Measurements from ENCODE around the gene DPPA2.

DPPA2 gene

DNA sequence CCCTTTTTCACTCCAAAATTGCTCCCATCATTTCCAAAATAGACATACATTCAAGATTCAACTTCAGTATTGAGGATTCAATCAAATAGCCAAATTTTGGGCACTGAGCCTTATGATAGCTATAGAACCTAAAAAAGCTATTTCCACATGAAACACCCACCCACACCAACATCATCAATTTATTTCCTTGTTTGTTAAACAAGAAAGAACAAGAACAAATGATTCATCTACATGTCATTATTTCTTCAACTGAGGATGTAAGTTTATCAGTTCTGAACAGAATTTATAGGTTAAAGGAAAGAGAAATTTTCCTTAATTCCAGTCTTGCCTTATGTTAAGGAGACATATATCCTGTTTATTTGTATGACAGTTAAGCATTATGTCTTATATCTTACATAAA, 32.2 kb downstream of the DPPA2 start:
- no peaks in the 10 kb centered on the region for H3K36me3 ChIP-seq (ENCODE audit: low read depth)
- no peaks in the 10 kb centered on the region for H3K27me3 ChIP-seq (ENCODE audit: insufficient read depth, poor library complexity, severe bottlenecking)
- no peak for ATAC-seq (ENCODE audit: low read depth)
- peaks cover 9% of the 10 kb centered on the region for H3K4me1 ChIP-seq (ENCODE audit: insufficient read depth, poor library complexity, severe bottlenecking)
- TF ChIP-seq, protein P1, sequence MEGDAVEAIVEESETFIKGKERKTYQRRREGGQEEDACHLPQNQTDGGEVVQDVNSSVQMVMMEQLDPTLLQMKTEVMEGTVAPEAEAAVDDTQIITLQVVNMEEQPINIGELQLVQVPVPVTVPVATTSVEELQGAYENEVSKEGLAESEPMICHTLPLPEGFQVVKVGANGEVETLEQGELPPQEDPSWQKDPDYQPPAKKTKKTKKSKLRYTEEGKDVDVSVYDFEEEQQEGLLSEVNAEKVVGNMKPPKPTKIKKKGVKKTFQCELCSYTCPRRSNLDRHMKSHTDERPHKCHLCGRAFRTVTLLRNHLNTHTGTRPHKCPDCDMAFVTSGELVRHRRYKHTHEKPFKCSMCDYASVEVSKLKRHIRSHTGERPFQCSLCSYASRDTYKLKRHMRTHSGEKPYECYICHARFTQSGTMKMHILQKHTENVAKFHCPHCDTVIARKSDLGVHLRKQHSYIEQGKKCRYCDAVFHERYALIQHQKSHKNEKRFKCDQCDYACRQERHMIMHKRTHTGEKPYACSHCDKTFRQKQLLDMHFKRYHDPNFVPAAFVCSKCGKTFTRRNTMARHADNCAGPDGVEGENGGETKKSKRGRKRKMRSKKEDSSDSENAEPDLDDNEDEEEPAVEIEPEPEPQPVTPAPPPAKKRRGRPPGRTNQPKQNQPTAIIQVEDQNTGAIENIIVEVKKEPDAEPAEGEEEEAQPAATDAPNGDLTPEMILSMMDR (IDR thresholded peaks at IDR 0.05; ENCODE audit: poor library complexity, severe bottlenecking): no peak
- DNase-seq (ENCODE audit: low spot score): no peak
- no peak overlapping the region for H3K4me3 ChIP-seq (ENCODE audit: severe bottlenecking)
- H3K27ac ChIP-seq (ENCODE audit: poor library complexity, severe bottlenecking): no peak overlapping the region
- H3K9me3 ChIP-seq (ENCODE audit: severe bottlenecking): no peaks in the 10 kb centered on the region

DNA sequence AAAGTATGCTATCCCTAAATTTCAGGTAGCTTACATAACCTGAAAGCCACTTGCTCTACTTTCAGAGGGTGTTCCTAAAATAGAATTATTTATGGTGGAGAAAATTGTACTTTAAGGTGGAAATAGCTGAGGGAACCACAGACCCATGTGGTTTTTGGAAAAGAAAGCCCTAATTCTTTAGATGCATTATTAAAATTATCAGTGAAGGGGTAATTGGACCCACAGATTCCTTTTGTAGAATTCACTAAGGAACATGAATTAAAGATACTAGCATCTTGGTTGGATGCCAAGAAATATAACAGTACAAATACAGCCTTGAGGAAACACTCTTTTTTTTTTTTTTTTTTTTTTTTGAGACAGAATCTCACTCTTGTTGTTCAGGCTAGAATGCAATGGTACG, 37.8 kb downstream of the DPPA2 start:
- Histone ChIP-seq H3K4me3 (ENCODE audit: severe bottlenecking) (no peak overlapping the region), H3K36me3 (ENCODE audit: low read depth) (no peaks in the 10 kb centered on the region), H3K27ac (ENCODE audit: poor library complexity, severe bottlenecking) (no peak overlapping the region), H3K4me1 (ENCODE audit: insufficient read depth, poor library complexity, severe bottlenecking) (no peaks in the 10 kb centered on the region), H3K27me3 (ENCODE audit: insufficient read depth, poor library complexity, severe bottlenecking) (no peaks in the 10 kb centered on the region), H3K9me3 (ENCODE audit: severe bottlenecking) (no peaks in the 10 kb centered on the region)
- ATAC-seq (ENCODE audit: low read depth) (no peak), DNase-seq (ENCODE audit: low spot score) (no peak)
- TF ChIP-seq, protein P1 (IDR thresholded peaks at IDR 0.05; ENCODE audit: poor library complexity, severe bottlenecking): no peak

- TF ChIP-seq, protein P1 (IDR thresholded peaks at IDR 0.05; ENCODE audit: poor library complexity, severe bottlenecking): no peak
- DNase-seq (ENCODE audit: low spot score) (no peak), ATAC-seq (ENCODE audit: low read depth) (no peak)
- no peaks in the 10 kb centered on the region for H3K27me3 ChIP-seq (ENCODE audit: insufficient read depth, poor library complexity, severe bottlenecking)
- H3K36me3 ChIP-seq (ENCODE audit: low read depth): no peaks in the 10 kb centered on the region
- no peak overlapping the region for H3K27ac ChIP-seq (ENCODE audit: poor library complexity, severe bottlenecking)
- H3K4me1 ChIP-seq (ENCODE audit: insufficient read depth, poor library complexity, severe bottlenecking): no peaks in the 10 kb centered on the region
- no peak overlapping the region for H3K4me3 ChIP-seq (ENCODE audit: severe bottlenecking)
- no peaks in the 10 kb centered on the region for H3K9me3 ChIP-seq (ENCODE audit: severe bottlenecking)
Measured at GRCh38 chr3:109278141-109278540, 38.2 kb downstream of the DPPA2 start.

GRCh38 chr3:109275702-109276293, 40.5 kb downstream of the DPPA2 start:
- H3K4me3 ChIP-seq (ENCODE audit: severe bottlenecking): no peak overlapping the region
- TF ChIP-seq, protein P1 (IDR thresholded peaks at IDR 0.05; ENCODE audit: poor library complexity, severe bottlenecking): peak; percentile 63
- no peak overlapping the region for H3K27ac ChIP-seq (ENCODE audit: poor library complexity, severe bottlenecking)
- H3K27me3 ChIP-seq (ENCODE audit: insufficient read depth, poor library complexity, severe bottlenecking): no peaks in the 10 kb centered on the region
- DNase-seq (ENCODE audit: low spot score) (no peak), ATAC-seq (ENCODE audit: low read depth) (0 out of 3 replicates have a peak, but pooled peaks have one; percentile 33)
- H3K4me1 ChIP-seq (ENCODE audit: insufficient read depth, poor library complexity, severe bottlenecking): no peaks in the 10 kb centered on the region
- no peaks in the 10 kb centered on the region for H3K9me3 ChIP-seq (ENCODE audit: severe bottlenecking)
- H3K36me3 ChIP-seq (ENCODE audit: low read depth): no peaks in the 10 kb centered on the region

- TF ChIP-seq, protein P1 (IDR thresholded peaks at IDR 0.05; ENCODE audit: poor library complexity, severe bottlenecking): no peak
- no peak for DNase-seq (ENCODE audit: low spot score)
- Histone ChIP-seq H3K9me3 (ENCODE audit: severe bottlenecking) (no peaks in the 10 kb centered on the region), H3K27me3 (ENCODE audit: insufficient read depth, poor library complexity, severe bottlenecking) (no peaks in the 10 kb centered on the region), H3K27ac (ENCODE audit: poor library complexity, severe bottlenecking) (no peak overlapping the region), H3K36me3 (ENCODE audit: low read depth) (no peaks in the 10 kb centered on the region), H3K4me1 (ENCODE audit: insufficient read depth, poor library complexity, severe bottlenecking) (no peaks in the 10 kb centered on the region), H3K4me3 (ENCODE audit: severe bottlenecking) (no peak overlapping the region)
- no peak for ATAC-seq (ENCODE audit: low read depth)
Measured at GRCh38 chr3:109270779-109271178, 45.5 kb downstream of the DPPA2 start.

Measured in RWPE2 (cell line).